PC-9 (cell line): Measurements from ENCODE around the gene TSPAN32. TPM values are rescaled to one million over a fixed set of nuclear protein-coding genes. Genes with fewer than 3 reads are reported as not detected.
"Not testable (repeated sequence)": the region's sequence is repeated elsewhere in the genome, so short reads cannot be mapped to it uniquely, and the experiment has no call there.

Experiments
- BruUV-seq: library from RNA; stranded (reverse); fragments of 400-500 nt; replicated peaks from 2 replicates; lab custom pipeline; 2021; lab: Mats Ljungman, UMichigan
- CTCF ChIA-PET: fragments of 300-600 bp; sonication (Branson Sonifier 250); formaldehyde crosslinking; loops from one replicate; lab custom pipeline; 2022; ENCODE audit warnings: antibody characterized with exemption; lab: Charles Lee
- POLR2A ChIA-PET: fragments of 300-600 bp; sonication (Branson Sonifier 250); formaldehyde crosslinking; loops from one replicate; lab custom pipeline; 2022; ENCODE audit warnings: antibody characterized with exemption; ENCODE audit not compliant: unreplicated experiment; lab: Charles Lee
- DNase-seq, 2 experiments: peaks; one replicate each; pipeline versions ENCODE4 v3.0.0 to v3.0.0-alpha.2; 2015 to 2022; ENCODE audit warnings: mixed read lengths in 1 of 2
- H2AFZ ChIP-seq: fragments of 200-600 bp; sonication (generic); 2 replicates; pipeline ENCODE4 v1.8.1; 2017; ENCODE audit warnings: antibody characterized with exemption
- H3F3A ChIP-seq: fragments of 200-600 bp; sonication (generic); 2 replicates; pipeline ENCODE4 v1.8.1; 2017; ENCODE audit warnings: antibody characterized with exemption, mild to moderate bottlenecking, low read depth; ENCODE audit not compliant: insufficient read depth
- H3K27ac ChIP-seq: fragments of 200-600 bp; sonication (generic); 2 replicates; pipeline ENCODE4 v1.6.1; 2016; ENCODE audit warnings: mixed run types
- H3K27me3 ChIP-seq: fragments of 200-600 bp; sonication (generic); 2 replicates; pipeline ENCODE4 v1.6.1; 2016; ENCODE audit warnings: low read depth, mixed run types; ENCODE audit not compliant: insufficient read depth
- H3K36me3 ChIP-seq: fragments of 200-600 bp; sonication (generic); 2 replicates; pipeline ENCODE4 v1.6.1; 2016; ENCODE audit warnings: low read depth, mixed run types
- H3K4me1 ChIP-seq: fragments of 200-600 bp; sonication (generic); replicated peaks from 2 replicates; pipeline ENCODE4 v1.6.1; 2016; ENCODE audit warnings: mixed run types; ENCODE audit not compliant: insufficient read depth
- H3K4me2 ChIP-seq: fragments of 200-600 bp; sonication (generic); 2 replicates; pipeline ENCODE4 v1.6.1; 2017; ENCODE audit warnings: mixed run types
- H3K4me3 ChIP-seq: fragments of 200-600 bp; sonication (generic); 2 replicates; pipeline ENCODE4 v1.6.1; 2016; ENCODE audit warnings: mixed run types
- H3K79me2 ChIP-seq: fragments of 200-600 bp; sonication (generic); 2 replicates; pipeline ENCODE4 v1.6.1; 2017; ENCODE audit warnings: low read depth, mixed run types
- H3K9me2 ChIP-seq: fragments of 200-600 bp; sonication (generic); 2 replicates; pipeline ENCODE4 v1.8.1; 2017; ENCODE audit warnings: mild to moderate bottlenecking; ENCODE audit not compliant: insufficient read depth
- H3K9me3 ChIP-seq: fragments of 200-600 bp; sonication (generic); 2 replicates; pipeline ENCODE4 v1.8.1; 2016; ENCODE audit warnings: low read depth; ENCODE audit not compliant: insufficient read depth
- H4K20me1 ChIP-seq: fragments of 200-600 bp; sonication (generic); 2 replicates; pipeline ENCODE4 v1.8.1; 2017; ENCODE audit not compliant: insufficient read depth
- EZH2 ChIP-seq: fragments of 200-600 bp; sonication (generic); IDR thresholded peaks from 2 replicates; pipeline ENCODE4 v1.8.0; 2017; ENCODE audit warnings: antibody characterized with exemption, low read depth
- intact Hi-C: fragments of 100-400 bp; cut with micrococcal nuclease; formaldehyde crosslinking; loops from one replicate; pipeline ENCODE4 v1.10.0; 2022; ENCODE audit not compliant: unreplicated experiment
- total RNA-seq: library from RNA; stranded (reverse); gene quantifications from 2 replicates; pipeline ENCODE4 v1.2.3, GENCODE V29; 2021
- TF ChIP-seq, protein P1 (sequence below): fragments of 200-600 bp; sonication (generic); conservative IDR thresholded peaks from 2 replicates; pipeline ENCODE4 v1.6.1; 2017; ENCODE audit warnings: mixed run types, antibody characterized with exemption, mild to moderate bottlenecking, moderate library complexity

The TSPAN32 gene
- total RNA-seq, 1 experiment from 2014 or later = not detected

DNA sequence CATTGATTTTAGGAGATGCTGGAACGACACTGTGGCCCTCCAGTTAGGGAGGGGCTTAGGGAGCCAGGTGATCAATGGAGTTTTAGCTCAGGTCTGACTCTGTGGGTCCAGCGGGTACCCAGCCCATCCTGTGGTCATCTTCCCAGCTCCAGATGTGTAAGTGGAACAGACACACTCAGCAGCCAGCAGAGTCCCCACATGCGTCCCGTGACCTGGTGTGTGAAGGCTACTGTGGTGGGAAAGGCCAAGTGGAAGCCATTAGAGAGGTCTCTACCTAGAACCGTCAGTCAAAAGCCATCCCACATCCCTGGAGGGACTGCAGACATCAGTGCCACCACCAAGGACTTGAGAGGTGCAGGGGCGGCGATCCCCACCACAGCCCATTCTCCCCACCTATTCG, 55.4 kb downstream of the TSPAN32 start:
- no peaks in the 10 kb centered on the region for H3K9me2 ChIP-seq
- H4K20me1 ChIP-seq = no peaks in the 10 kb centered on the region
- no peaks in the 10 kb centered on the region for H3K36me3 ChIP-seq
- H3K27ac ChIP-seq = no peak overlapping the region
- no peak overlapping the region for H3K4me2 ChIP-seq
- no peak for TF ChIP-seq EZH2
- TF ChIP-seq, protein P1, sequence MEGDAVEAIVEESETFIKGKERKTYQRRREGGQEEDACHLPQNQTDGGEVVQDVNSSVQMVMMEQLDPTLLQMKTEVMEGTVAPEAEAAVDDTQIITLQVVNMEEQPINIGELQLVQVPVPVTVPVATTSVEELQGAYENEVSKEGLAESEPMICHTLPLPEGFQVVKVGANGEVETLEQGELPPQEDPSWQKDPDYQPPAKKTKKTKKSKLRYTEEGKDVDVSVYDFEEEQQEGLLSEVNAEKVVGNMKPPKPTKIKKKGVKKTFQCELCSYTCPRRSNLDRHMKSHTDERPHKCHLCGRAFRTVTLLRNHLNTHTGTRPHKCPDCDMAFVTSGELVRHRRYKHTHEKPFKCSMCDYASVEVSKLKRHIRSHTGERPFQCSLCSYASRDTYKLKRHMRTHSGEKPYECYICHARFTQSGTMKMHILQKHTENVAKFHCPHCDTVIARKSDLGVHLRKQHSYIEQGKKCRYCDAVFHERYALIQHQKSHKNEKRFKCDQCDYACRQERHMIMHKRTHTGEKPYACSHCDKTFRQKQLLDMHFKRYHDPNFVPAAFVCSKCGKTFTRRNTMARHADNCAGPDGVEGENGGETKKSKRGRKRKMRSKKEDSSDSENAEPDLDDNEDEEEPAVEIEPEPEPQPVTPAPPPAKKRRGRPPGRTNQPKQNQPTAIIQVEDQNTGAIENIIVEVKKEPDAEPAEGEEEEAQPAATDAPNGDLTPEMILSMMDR = no peak
- H3F3A ChIP-seq = peaks cover 10% of the 10 kb centered on the region; the same call in 1 of the 2 replicates
- no peak for DNase-seq
- ChIA-PET CTCF (no interaction called here), POLR2A (no interaction called here)
- no peak overlapping the region for H2AFZ ChIP-seq
- H3K79me2 ChIP-seq = no peaks in the 10 kb centered on the region
- H3K27me3 ChIP-seq = no peaks in the 10 kb centered on the region; the same call in 1 of the 2 replicates
- no TSS peak for BruUV-seq
- H3K4me3 ChIP-seq = no peak overlapping the region
- H3K9me3 ChIP-seq = no peaks in the 10 kb centered on the region
- H3K4me1 ChIP-seq = peaks cover 9% of the 10 kb centered on the region; the same call in 1 of the 2 replicates
- intact Hi-C loops = no loop called here

DNA sequence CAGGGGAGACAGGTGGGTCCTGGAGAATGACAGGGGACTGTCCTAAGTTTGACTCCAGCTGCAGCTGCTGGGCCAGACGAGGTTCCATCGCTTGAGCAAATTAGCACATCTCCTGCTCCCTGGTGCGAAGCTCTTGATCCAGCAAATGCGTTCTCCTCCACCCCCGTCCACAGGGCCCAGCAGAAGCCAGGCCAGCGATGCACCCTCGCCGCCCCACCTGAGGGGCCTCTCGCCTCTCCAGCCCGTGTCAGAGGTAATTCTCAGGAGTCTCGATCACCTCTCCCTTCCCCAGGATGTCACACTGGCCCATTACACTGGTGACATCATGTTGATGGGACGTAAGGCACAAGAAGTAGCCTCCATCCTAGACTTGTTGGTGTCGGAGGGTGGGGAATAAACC, 55.8 kb downstream of the TSPAN32 start:
- H3K4me3 ChIP-seq, H3F3A ChIP-seq, H3K4me2 ChIP-seq, H3K36me3 ChIP-seq, POLR2A ChIA-PET, H4K20me1 ChIP-seq, intact Hi-C loops, H3K9me2 ChIP-seq, H3K27ac ChIP-seq, H3K4me1 ChIP-seq, H2AFZ ChIP-seq, H3K9me3 ChIP-seq, DNase-seq, H3K27me3 ChIP-seq, H3K79me2 ChIP-seq, BruUV-seq, CTCF ChIA-PET: not testable (repeated sequence)

DNA sequence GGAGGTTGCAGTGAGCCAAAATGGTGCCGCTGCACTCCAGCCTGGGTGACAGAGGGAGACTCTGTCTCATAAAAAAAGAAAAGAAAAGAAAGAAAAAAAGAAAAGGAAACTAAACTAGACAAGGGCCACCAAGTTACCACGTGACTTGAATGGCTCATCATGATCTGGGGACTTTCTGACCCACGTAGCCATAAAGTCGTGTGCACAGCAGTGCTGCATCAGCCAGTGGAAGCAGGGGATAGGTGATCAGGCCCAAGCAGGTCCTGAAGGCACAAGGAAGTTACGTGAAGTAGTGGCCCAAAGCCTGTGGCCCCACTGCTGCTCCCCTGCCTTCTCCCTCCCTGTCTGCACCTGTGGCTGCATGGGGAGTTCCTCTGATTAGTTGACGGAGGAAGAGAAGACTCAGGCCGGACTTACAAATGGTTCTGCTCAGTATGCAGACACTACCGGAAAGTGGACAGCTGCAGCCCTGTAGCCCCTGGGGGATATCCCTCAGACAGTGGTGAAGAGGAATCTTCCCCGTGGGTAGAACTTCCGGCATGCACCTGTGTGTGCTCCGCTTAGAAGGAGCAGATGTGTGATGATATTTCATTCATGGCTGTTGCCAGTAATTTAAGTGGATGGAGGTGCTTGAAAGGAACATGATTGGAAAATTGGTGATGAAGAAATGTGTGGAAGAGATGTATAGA, 57.1 kb downstream of the TSPAN32 start:
- POLR2A ChIA-PET = no interaction called here
- peaks cover 3% of the 10 kb centered on the region; the same call in 1 of the 2 replicates for H3K27me3 ChIP-seq

More for the DNA sequence above, 57.1 kb downstream of the TSPAN32 start:
- Histone ChIP-seq H2AFZ (no peak overlapping the region), H3K9me3 (no peaks in the 10 kb centered on the region), H3K36me3 (no peaks in the 10 kb centered on the region), H3K4me2 (no peak overlapping the region), H3K9me2 (no peaks in the 10 kb centered on the region), H4K20me1 (no peaks in the 10 kb centered on the region), H3K27ac (no peak overlapping the region), H3K4me1 (peaks cover 9% of the 10 kb centered on the region; the same call in 1 of the 2 replicates), H3K4me3 (no peak overlapping the region), H3F3A (peaks cover 10% of the 10 kb centered on the region; the same call in 1 of the 2 replicates), H3K79me2 (no peaks in the 10 kb centered on the region)
- no peak for DNase-seq
- BruUV-seq = no TSS peak
- CTCF ChIA-PET = no interaction called here
- TF ChIP-seq, protein P1 = no peak
- TF ChIP-seq EZH2 = no peak
- intact Hi-C loops = no loop called here
